H1 (cell line): ENCODE results near the gene ZNF624. TPM values are rescaled to one million over a fixed set of nuclear protein-coding genes. Genes with fewer than 3 reads are reported as not detected.

ENCODE experiments used
- CTCF ChIA-PET: fragments of 300-600 bp; sonication (Branson Sonifier 250); formaldehyde crosslinking; loops from one replicate; lab custom pipeline; 2021; ENCODE audit not compliant: partially characterized antibody; lab: Charles Lee
- POLR2A ChIA-PET: fragments of 300-600 bp; sonication (Branson Sonifier 250); formaldehyde crosslinking; loops from one replicate; lab custom pipeline; 2021; ENCODE audit warnings: inconsistent platforms; ENCODE audit not compliant: partially characterized antibody; lab: Charles Lee
- DNase-seq, 2 experiments: peaks; one replicate each; pipeline versions ENCODE4 v3.0.0 to v3.0.0-alpha.2; 2010 to 2022; ENCODE audit warnings: low spot score in 2 of 2, low read depth in 1 of 2, mixed read lengths in 1 of 2
- FAIRE-seq: peaks from 2 replicates; lab custom pipeline; 2011; peaks lifted over from hg19 to GRCh38; lab: Jason Lieb, UNC
- H2AFZ ChIP-seq: 2 replicates; pipeline ENCODE4 v1.8.1; 2012; ENCODE audit warnings: low read length, inconsistent platforms
- H2AK5ac ChIP-seq: 2 replicates; pipeline ENCODE4 v1.6.1; 2013; ENCODE audit warnings: low read depth, low read length
- H2BK120ac ChIP-seq: replicated peaks from 2 replicates; pipeline ENCODE3; 2013; ENCODE audit warnings: low read depth, low read length, inconsistent platforms
- H2BK12ac ChIP-seq: 2 replicates; pipeline ENCODE4 v1.6.1; 2013; ENCODE audit warnings: low read depth, low read length
- H2BK15ac ChIP-seq: 2 replicates; pipeline ENCODE4 v1.6.1; 2013; ENCODE audit warnings: low read length
- H2BK20ac ChIP-seq: 2 replicates; pipeline ENCODE4 v1.6.1; 2013; ENCODE audit warnings: low read length
- H2BK5ac ChIP-seq: 2 replicates; pipeline ENCODE4 v1.6.1; 2013; ENCODE audit warnings: low read depth, low read length
- H3K14ac ChIP-seq: 2 replicates; pipeline ENCODE4 v1.6.1; 2013; ENCODE audit warnings: inconsistent platforms; ENCODE audit not compliant: insufficient read length
- H3K18ac ChIP-seq: 2 replicates; pipeline ENCODE4 v1.6.1; 2013; ENCODE audit warnings: low read length; ENCODE audit errors: extremely low read depth
- H3K23ac ChIP-seq: 2 replicates; pipeline ENCODE4 v1.6.1; 2013; ENCODE audit warnings: inconsistent platforms; ENCODE audit not compliant: insufficient read length
- H3K23me2 ChIP-seq: 2 replicates; pipeline ENCODE4 v1.6.1; 2013; ENCODE audit warnings: low read depth, low read length
- H3K27ac ChIP-seq: 2 replicates; pipeline ENCODE4 v1.6.1; 2011; ENCODE audit warnings: low read depth, low read length, inconsistent platforms
- H3K27me3 ChIP-seq, 4 experiments: replicated peaks in 1 of 4; 1 replicate in 1 of 4; 2 replicates in 3 of 4; pipeline versions ENCODE4 v1.6.1 to v1.8.1; 2011 to 2013; ENCODE audit warnings: low read length in 3 of 4, mild to moderate bottlenecking in 3 of 4, inconsistent platforms in 2 of 4, mixed read lengths in 2 of 4, moderate library complexity in 1 of 4; ENCODE audit not compliant: control insufficient read depth in 3 of 4, insufficient read depth in 3 of 4; ENCODE audit errors: extremely low read depth in 1 of 4
- H3K36me3 ChIP-seq, 4 experiments: 2 replicates each; pipeline versions ENCODE4 v1.6.1 to v1.8.1; 2011 to 2013; ENCODE audit warnings: mild to moderate bottlenecking in 4 of 4, low read length in 3 of 4, moderate library complexity in 2 of 4, control low read depth in 1 of 4, inconsistent platforms in 1 of 4; ENCODE audit not compliant: insufficient read depth in 4 of 4, control insufficient read depth in 2 of 4
- H3K4ac ChIP-seq: replicated peaks from 2 replicates; pipeline ENCODE3; 2013; ENCODE audit warnings: low read length, low read depth, mixed read lengths, inconsistent platforms; ENCODE audit not compliant: insufficient read length
- H3K4me1 ChIP-seq, 4 experiments: replicated peaks in 1 of 4; 1 replicate in 1 of 4; 2 replicates in 3 of 4; pipeline versions ENCODE4 v1.6.1 to v1.8.1; 2011 to 2013; ENCODE audit warnings: low read length in 3 of 4, inconsistent platforms in 2 of 4, mixed read lengths in 1 of 4; ENCODE audit not compliant: insufficient read depth in 4 of 4, control insufficient read depth in 3 of 4
- H3K4me2 ChIP-seq, 2 experiments: 2 replicates each; pipeline versions ENCODE4 v1.6.1 to v1.8.1; 2011 to 2013; ENCODE audit warnings: low read depth in 2 of 2, low read length in 2 of 2, control low read depth in 1 of 2, inconsistent platforms in 1 of 2, mild to moderate bottlenecking in 1 of 2; ENCODE audit not compliant: insufficient read depth in 1 of 2
- H3K4me3 ChIP-seq, 4 experiments: fragments of 200-600, 300-600 bp in 1 of 4; sonication (generic), shearing (Covaris generic), sonication (Bioruptor Twin) in 1 of 4; 2 replicates each; pipeline versions ENCODE4 v1.5.1 to v1.8.1; 2011 to 2016; ENCODE audit warnings: low read length in 4 of 4, low read depth in 3 of 4, control low read depth in 2 of 4, inconsistent platforms in 2 of 4, mild to moderate bottlenecking in 2 of 4, mixed read lengths in 1 of 4, moderate library complexity in 1 of 4; ENCODE audit not compliant: insufficient read depth in 2 of 4; ENCODE audit errors: extremely low read depth in 1 of 4
- H3K56ac ChIP-seq: replicated peaks from 2 replicates; pipeline ENCODE3; 2013; ENCODE audit warnings: low read depth, mild to moderate bottlenecking, mixed read lengths, low read length, inconsistent platforms; ENCODE audit not compliant: insufficient read length
- H3K79me1 ChIP-seq: 2 replicates; pipeline ENCODE4 v1.6.1; 2013; ENCODE audit warnings: low read depth, low read length, control low read depth
- H3K79me2 ChIP-seq, 2 experiments: 2 replicates each; pipeline versions ENCODE4 v1.6.1 to v1.8.1; 2012 to 2013; ENCODE audit warnings: low read length in 2 of 2, mild to moderate bottlenecking in 2 of 2, inconsistent platforms in 1 of 2; ENCODE audit not compliant: insufficient read depth in 2 of 2, control insufficient read depth in 1 of 2
- H3K9ac ChIP-seq, 4 experiments: replicated peaks in 1 of 4; 1 replicate in 1 of 4; 2 replicates in 3 of 4; pipeline versions ENCODE4 v1.6.1 to v1.8.1; 2011 to 2013; ENCODE audit warnings: low read depth in 3 of 4, low read length in 3 of 4, control low read depth in 2 of 4, mild to moderate bottlenecking in 2 of 4, moderate library complexity in 2 of 4, inconsistent platforms in 1 of 4; ENCODE audit errors: extremely low read depth in 1 of 4
- H3K9me3 ChIP-seq, 2 experiments: 2 replicates each; pipeline versions ENCODE4 v1.6.1 to v1.8.1; 2012 to 2013; ENCODE audit warnings: mild to moderate bottlenecking in 2 of 2, moderate library complexity in 2 of 2, control low read depth in 1 of 2, inconsistent platforms in 1 of 2, low read depth in 1 of 2, low read length in 1 of 2, mixed read lengths in 1 of 2; ENCODE audit not compliant: insufficient read depth in 2 of 2
- H4K20me1 ChIP-seq, 2 experiments: replicated peaks in 1 of 2; 2 replicates each; pipeline versions ENCODE3 to v1.8.1; 2011 to 2013; ENCODE audit warnings: inconsistent platforms in 2 of 2, low read length in 2 of 2, mild to moderate bottlenecking in 1 of 2; ENCODE audit not compliant: insufficient read depth in 2 of 2, control insufficient read depth in 1 of 2
- H4K5ac ChIP-seq: 2 replicates; pipeline ENCODE4 v1.6.1; 2013; ENCODE audit warnings: low read length, low read depth, mixed read lengths, inconsistent platforms; ENCODE audit not compliant: insufficient read length
- H4K8ac ChIP-seq: 2 replicates; pipeline ENCODE4 v1.8.0; 2013; ENCODE audit warnings: mild to moderate bottlenecking, moderate library complexity, low read length, inconsistent platforms; ENCODE audit not compliant: insufficient read depth; ENCODE audit errors: extremely low read depth
- H4K91ac ChIP-seq: replicated peaks from 2 replicates; pipeline ENCODE3; 2013; ENCODE audit warnings: low read length, mixed read lengths, inconsistent platforms; ENCODE audit not compliant: insufficient read length
- CBX5 ChIP-seq: fragments of 300-800, 300-1000 bp; sonication (generic); IDR thresholded peaks from 2 replicates; pipeline ENCODE4 v1.7.1; 2016; ENCODE audit warnings: antibody characterized with exemption, low read length, low read depth
- CTCF ChIP-seq, 3 experiments: IDR thresholded peaks; 1 replicate in 2 of 3; 2 replicates in 1 of 3; pipeline versions ENCODE4 v1.5.1 to v1.6.1; 2011; ENCODE audit warnings: low read length in 3 of 3, mild to moderate bottlenecking in 3 of 3, inconsistent platforms in 2 of 3, low read depth in 1 of 3, moderate library complexity in 1 of 3; ENCODE audit not compliant: insufficient read depth in 1 of 3; ENCODE audit errors: control extremely low read depth in 1 of 3
- EGR1 ChIP-seq: IDR thresholded peaks from 2 replicates; pipeline ENCODE4 v1.6.1; 2011; ENCODE audit warnings: low read depth, low read length, borderline replicate concordance
- GTF2F1 ChIP-seq: IDR thresholded peaks from 2 replicates; pipeline ENCODE4 v1.6.1; 2012; ENCODE audit warnings: low read depth, low read length, improper control_type of control experiment, borderline replicate concordance
- KDM4A ChIP-seq: IDR thresholded peaks from one replicate; pipeline ENCODE4 v1.7.1; 2012; ENCODE audit warnings: low read depth, mild to moderate bottlenecking, moderate library complexity, low read length, inconsistent platforms; ENCODE audit not compliant: severe bottlenecking
- KDM5A ChIP-seq: fragments of 200-600 bp; IDR thresholded peaks from 2 replicates; pipeline ENCODE4 v1.7.1; 2012; ENCODE audit warnings: mild to moderate bottlenecking, low read length, inconsistent platforms, mixed read lengths
- SIX5 ChIP-seq: IDR thresholded peaks from 2 replicates; pipeline ENCODE4 v1.6.1; 2011; ENCODE audit warnings: mild to moderate bottlenecking, low read depth, low read length
- SP1 ChIP-seq: IDR thresholded peaks from 2 replicates; pipeline ENCODE4 v1.6.1; 2011; ENCODE audit warnings: low read depth, low read length
- SP4 ChIP-seq: IDR thresholded peaks from 2 replicates; pipeline ENCODE4 v1.6.1; 2012; ENCODE audit warnings: low read length, inconsistent platforms
- TAF7 ChIP-seq: optimal IDR thresholded peaks from 2 replicates; pipeline ENCODE3; 2011; ENCODE audit warnings: low read depth, mild to moderate bottlenecking, inconsistent platforms, low read length, moderate library complexity, borderline replicate concordance
- WGBS, 2 experiments: shearing (Covaris generic) in 1 of 2; methylation state at CpG; one replicate each; pipeline versions ENCODE4 v1.1.6 to v1.1.7; 2013 to 2015; ENCODE audit warnings: low lambda C conversion rate in 2 of 2, mixed read lengths in 2 of 2, inconsistent platforms in 1 of 2, low coverage in 1 of 2, missing lambda C conversion rate in 1 of 2; ENCODE audit not compliant: insufficient replicate concordance in 2 of 2, insufficient coverage in 1 of 2, insufficient read length in 1 of 2; ENCODE audit errors: extremely low coverage in 1 of 2, missing lambda C conversion rate in 1 of 2; 5-methylcytosine and 5-hydroxymethylcytosine counted together
- polyA plus RNA-seq, 7 experiments: library from polyadenylated mRNA; depleted of rRNA in 3 of 7; stranded (reverse) in 5 of 7; unstranded in 2 of 7; fragments of >200 nt in 5 of 7; fragments of 200-250 nt in 2 of 7; gene quantifications; 1 replicate in 5 of 7; 2 replicates in 1 of 7; 4 replicates in 1 of 7; pipeline versions ENCODE4 v1.2.1 to v1.2.3, GENCODE V29; 2011 to 2013; ENCODE audit warnings: missing spikeins in 2 of 7, mixed read lengths in 2 of 7
- total RNA-seq: library from RNA; stranded (reverse); fragmentation: NEBNext Ultra II Directional; extraction: Animal tissue kit (Norgen Biotek cat#: 25700); gene quantifications from 2 replicates; pipeline ENCODE4 v1.2.1, GENCODE V29; 2021

The ZNF624 gene
- total and polyA plus RNA-seq, 2 of the 8 experiments (the other 6 are each of a cell fraction or from before 2014, with no cell fraction given): 0.39 to 2.5 TPM

- H3K9me3 ChIP-seq: no peaks in the 10 kb centered on the region
- H3K79me1 ChIP-seq: no peaks in the 10 kb centered on the region; the same call in 1 of the 2 replicates
- no peak overlapping the region for H4K5ac ChIP-seq
- H3K9ac ChIP-seq: no peak overlapping the region
- H3K27me3 ChIP-seq: peaks cover 0 to 3% (median 0%) of the 10 kb centered on the region in 4 experiments; a peak in 1 of 7 replicates
- WGBS, 2 experiments: 81% methylated on average over 1 of the region's 1 CpG; no CpG with 5 or more reads in 1 of the 2 experiments
- FAIRE-seq (no peak), DNase-seq (no peak)
- H3K36me3 ChIP-seq: no peaks in the 10 kb centered on the region
- POLR2A ChIA-PET: no interaction called here
- H3K27ac ChIP-seq: no peak overlapping the region
- no peak overlapping the region for H2BK5ac ChIP-seq
- no peak overlapping the region for H3K4me3 ChIP-seq
- no peak overlapping the region for H2BK12ac ChIP-seq
- CTCF ChIA-PET: interaction anchor here (0.8 kb wide), 1 partner anchor 11 kb away, joined by 3 read pairs; no protein-coding TSS in a partner anchor
- H3K4me2 ChIP-seq: no peak overlapping the region
- no peak overlapping the region for H3K18ac ChIP-seq
- no peak overlapping the region for H2AFZ ChIP-seq
- no peak overlapping the region for H2AK5ac ChIP-seq
- H4K20me1 ChIP-seq: no peaks in the 10 kb centered on the region
- H3K23ac ChIP-seq: no peak overlapping the region
- no peaks in the 10 kb centered on the region; the same call in 1 of the 2 replicates for H3K23me2 ChIP-seq
- H2BK20ac ChIP-seq: no peak overlapping the region
- no peak overlapping the region for H3K56ac ChIP-seq
- H4K8ac ChIP-seq: no peak overlapping the region; the same call in 1 of the 2 replicates
- no peaks in the 10 kb centered on the region; a peak in 1 of 7 replicates for H3K4me1 ChIP-seq
- H4K91ac ChIP-seq: no peak overlapping the region
- no peak overlapping the region for H3K4ac ChIP-seq
- H2BK15ac ChIP-seq: no peak overlapping the region
- no peak overlapping the region for H3K14ac ChIP-seq
- H2BK120ac ChIP-seq: no peak overlapping the region
- H3K79me2 ChIP-seq: no peaks in the 10 kb centered on the region
- no peak for TF ChIP-seq CBX5
- TF ChIP-seq CTCF (IDR thresholded peaks at IDR 0.05; ENCODE audit: control extremely low read depth in 1 of 3, insufficient read depth in 1 of 3, low read depth in 1 of 3, low read length in 3 of 3): no peak
- TF ChIP-seq KDM4A: no peak
- TF ChIP-seq SIX5: no peak
- no peak for TF ChIP-seq KDM5A
- no peak for TF ChIP-seq SP1
- TF ChIP-seq EGR1: no peak
- no peak for TF ChIP-seq TAF7
- no peak for TF ChIP-seq SP4
- TF ChIP-seq GTF2F1: no peak
Observed at GRCh38 chr17:16662936-16663335, 9.3 kb upstream of the ZNF624 start.
